Renal cortex interstitium (tissue), 15 donors: ENCODE data around the gene IQCK. TPM values are rescaled to one million over a fixed set of nuclear protein-coding genes. Genes with fewer than 3 reads are reported as not detected.
"Not testable (repeated sequence)": the region's sequence is repeated elsewhere in the genome, so short reads cannot be mapped to it uniquely, and the experiment has no call there.

Experiments
- DNase-seq, 11 donors: peaks; one replicate each; pipeline ENCODE4 v3.0.0-alpha.2; 2013; ENCODE audit warnings: low read depth in 9 of 11, low spot score in 4 of 11; ENCODE audit errors: extremely low read depth in 1 of 11
- long read RNA-seq, 16 experiments: transcript quantifications; one replicate each; lab custom pipeline, GENCODE V29; 2026
- polyA plus RNA-seq, 3 donors: library from polyadenylated mRNA; unstranded; fragments of 120-200 nt; gene quantifications; one replicate each; pipeline ENCODE4 v1.2.1, GENCODE V29; 2013; ENCODE audit not compliant: insufficient read length in 3 of 3

Gene IQCK
- 10 to 100 TPM; 44.9 to 47.7 (median 46.3) TPM for polyA plus RNA-seq
- long read RNA-seq, donor 1, partial matches to known transcripts: 21 of 47 reads
- long read RNA-seq, donor 1, other reads (novel, unspliced or antisense): 23 of 47 reads
- long read RNA-seq, donor 2, partial matches to known transcripts: 0 of 3 reads
- long read RNA-seq, donor 2, other reads (novel, unspliced or antisense): 0 of 3 reads
- long read RNA-seq, donor 3, partial matches to known transcripts: 117 of 124 reads
- long read RNA-seq, donor 3, other reads (novel, unspliced or antisense): 0 of 124 reads
- long read RNA-seq, donor 4, partial matches to known transcripts: 35 of 65 reads
- long read RNA-seq, donor 4, other reads (novel, unspliced or antisense): 25 of 65 reads
- long read RNA-seq, donor 5: 0 reads
- long read RNA-seq, donor 6, partial matches to known transcripts: 10 of 12 reads
- long read RNA-seq, donor 6, other reads (novel, unspliced or antisense): 0 of 12 reads
- long read RNA-seq, donor 7, partial matches to known transcripts: 157 of 161 reads
- long read RNA-seq, donor 7, other reads (novel, unspliced or antisense): 0 of 161 reads
- long read RNA-seq, donor 8: 0 reads
- long read RNA-seq, donor 9, partial matches to known transcripts: 6 of 9 reads
- long read RNA-seq, donor 9, other reads (novel, unspliced or antisense): 0 of 9 reads
- long read RNA-seq, donor 10, partial matches to known transcripts: 5 of 14 reads
- long read RNA-seq, donor 10, other reads (novel, unspliced or antisense): 0 of 14 reads
- long read RNA-seq, donor 11, partial matches to known transcripts: 39 of 74 reads
- long read RNA-seq, donor 11, other reads (novel, unspliced or antisense): 32 of 74 reads
- long read RNA-seq, donor 12, partial matches to known transcripts: 0 of 5 reads
- long read RNA-seq, donor 12, other reads (novel, unspliced or antisense): 0 of 5 reads
- long read RNA-seq, donor 13: 0 reads
- long read RNA-seq, donor 14, partial matches to known transcripts: 14 of 15 reads
- long read RNA-seq, donor 14, other reads (novel, unspliced or antisense): 0 of 15 reads
- long read RNA-seq, donor 15, partial matches to known transcripts: 0 of 2 reads
- long read RNA-seq, donor 15, other reads (novel, unspliced or antisense): 0 of 2 reads
- long read RNA-seq, donor 16, partial matches to known transcripts: 247 of 251 reads
- long read RNA-seq, donor 16, other reads (novel, unspliced or antisense): 0 of 251 reads

- peak; percentile 79 to 91 (median 87) for DNase-seq
Observed at GRCh38 chr16:19717741-19718623, at the start of gene IQCK, which contains the start of gene KNOP1. IQCK (plus strand) TSS chr16:19718271; CDS start chr16:19718307, 36 bp downstream. KNOP1 (minus strand) TSS chr16:19718227; CDS start chr16:19715035, 3,192 bp downstream.

- no peak for DNase-seq
Observed at GRCh38 chr16:19672378-19672777, 45.7 kb upstream of the IQCK start.

GRCh38 chr16:19674485-19674884, 43.6 kb upstream of the IQCK start:
- DNase-seq: no peak

GRCh38 chr16:19677402-19677801, 40.7 kb upstream of the IQCK start:
- DNase-seq: no peak

GRCh38 chr16:19678804-19679203, 39.3 kb upstream of the IQCK start:
- no peak for DNase-seq

GRCh38 chr16:19679281-19679680, 38.8 kb upstream of the IQCK start:
- DNase-seq: not testable (repeated sequence)

GRCh38 chr16:19680881-19681340, 37.2 kb upstream of the IQCK start:
- peak in 5 of 11 donors; percentile 9 to 37 (median 22) for DNase-seq

- DNase-seq: no peak
Observed at GRCh38 chr16:19681637-19682036, 36.4 kb upstream of the IQCK start.

GRCh38 chr16:19683453-19684236, 34.4 kb upstream of the IQCK start:
- no peak for DNase-seq

GRCh38 chr16:19685176-19685575, 32.9 kb upstream of the IQCK start:
- no peak for DNase-seq

GRCh38 chr16:19687279-19687678, 30.8 kb upstream of the IQCK start:
- DNase-seq: no peak

- no peak for DNase-seq
Observed at GRCh38 chr16:19688396-19689024, 29.6 kb upstream of the IQCK start.

GRCh38 chr16:19689342-19689741, 28.7 kb upstream of the IQCK start:
- no peak for DNase-seq

- no peak for DNase-seq
Observed at GRCh38 chr16:19690196-19690595, 27.9 kb upstream of the IQCK start.

- no peak for DNase-seq
Observed at GRCh38 chr16:19691161-19691711, 26.8 kb upstream of the IQCK start.

- DNase-seq: no peak
Observed at GRCh38 chr16:19694989-19695388, 23.1 kb upstream of the IQCK start.

GRCh38 chr16:19696328-19696727, 21.7 kb upstream of the IQCK start:
- peak in 3 of 11 donors; percentile 23 to 46 (median 38) for DNase-seq
